Endodermal cell (in vitro differentiated cells): ENCODE results near the gene PTPRE. TPM values are rescaled to one million over a fixed set of nuclear protein-coding genes. Genes with fewer than 3 reads are reported as not detected.

Experiments used
- DNase-seq: peaks from one replicate; pipeline ENCODE4 v3.0.0-alpha.2; 2017
- H3K27ac ChIP-seq: 2 replicates; pipeline ENCODE4 v1.5.1; 2013; ENCODE audit warnings: mild to moderate bottlenecking, low read depth, low read length, moderate library complexity
- H3K27me3 ChIP-seq: 2 replicates; pipeline ENCODE4 v1.6.1; 2013; ENCODE audit warnings: mild to moderate bottlenecking, low read length, moderate library complexity; ENCODE audit not compliant: insufficient read depth, control insufficient read depth, poor library complexity, severe bottlenecking
- H3K36me3 ChIP-seq: 2 replicates; pipeline ENCODE4 v1.7.0; 2013; ENCODE audit warnings: mild to moderate bottlenecking, low read length, moderate library complexity; ENCODE audit not compliant: control insufficient read depth, insufficient read depth
- H3K4me1 ChIP-seq: one replicate; pipeline ENCODE4 v1.7.0; 2013; ENCODE audit warnings: low read length; ENCODE audit not compliant: control insufficient read depth, insufficient read depth
- H3K4me3 ChIP-seq: 2 replicates; pipeline ENCODE4 v1.5.1; 2013; ENCODE audit warnings: mild to moderate bottlenecking, low read length, moderate library complexity
- H3K9ac ChIP-seq: 2 replicates; pipeline ENCODE4 v1.6.1; 2013; ENCODE audit warnings: mild to moderate bottlenecking, low read length, moderate library complexity; ENCODE audit not compliant: poor library complexity, severe bottlenecking; ENCODE audit errors: extremely low read depth
- H3K9me3 ChIP-seq: 2 replicates; pipeline ENCODE4 v1.6.1; 2013; ENCODE audit warnings: mild to moderate bottlenecking, low read length, moderate library complexity; ENCODE audit not compliant: control insufficient read depth
- H3K27ac Mint-ChIP-seq: 2 replicates; pipeline ENCODE4 v1.8.0; 2020; ENCODE audit warnings: mixed read lengths
- H3K27me3 Mint-ChIP-seq: 2 replicates; pipeline ENCODE4 v1.8.0; 2021; ENCODE audit warnings: mild to moderate bottlenecking, mixed read lengths; ENCODE audit not compliant: insufficient read depth
- H3K36me3 Mint-ChIP-seq: 2 replicates; pipeline ENCODE4 v1.8.0; 2020; ENCODE audit warnings: low read depth, mixed read lengths
- H3K4me1 Mint-ChIP-seq: 2 replicates; pipeline ENCODE4 v1.8.0; 2020; ENCODE audit warnings: mixed read lengths
- H3K4me3 Mint-ChIP-seq: 2 replicates; pipeline ENCODE4 v1.8.0; 2020; ENCODE audit warnings: mild to moderate bottlenecking, moderate library complexity, mixed read lengths
- H3K9me3 Mint-ChIP-seq: 2 replicates; pipeline ENCODE4 v1.8.0; 2020; ENCODE audit warnings: mild to moderate bottlenecking, mixed read lengths
- CTCF ChIP-seq: fragments of 200-600 bp; sonication (generic); conservative IDR thresholded peaks from 2 replicates; pipeline ENCODE4 v1.5.0; 2021; ENCODE audit warnings: antibody characterized with exemption, mild to moderate bottlenecking
- WGBS, 2 experiments: methylation state at CpG; one replicate each; pipeline versions ENCODE4 v1.1.5 to v1.1.7; 2013; ENCODE audit warnings: missing lambda C conversion rate in 2 of 2, mixed read lengths in 1 of 2; ENCODE audit not compliant: insufficient coverage in 1 of 2, insufficient read length in 1 of 2; 5-methylcytosine and 5-hydroxymethylcytosine counted together
- total RNA-seq, 2 donors: library from RNA; stranded (reverse); fragmentation: NEBNext Ultra II Directional in 1 of 2; extraction: Animal tissue kit (Norgen Biotek cat#: 25700) in 1 of 2; gene quantifications; 2 replicates in 1 of 2; 3 replicates in 1 of 2; pipeline ENCODE4 v1.2.1, GENCODE V29; 2021

Gene PTPRE
- total RNA-seq, 2 donors from 2014 or later: 0.75 to 3.0 TPM

GRCh38 chr10:127976286-127976685 lies 69.4 kb downstream of the PTPRE start:
- no peak overlapping the region for H3K4me3 ChIP-seq
- DNase-seq: no peak
- Mint-ChIP-seq H3K27me3 (no peaks in the 10 kb centered on the region), H3K27ac (no peak overlapping the region), H3K9me3 (peaks cover 8% of the 10 kb centered on the region), H3K4me3 (no peak overlapping the region), H3K36me3 (no peaks in the 10 kb centered on the region), H3K4me1 (peaks cover 12% of the 10 kb centered on the region)
- no peak for TF ChIP-seq CTCF
- H3K27ac ChIP-seq: no peak overlapping the region
- H3K4me1 ChIP-seq: peaks cover 2% of the 10 kb centered on the region
- H3K36me3 ChIP-seq: no peaks in the 10 kb centered on the region
- H3K9me3 ChIP-seq: no peaks in the 10 kb centered on the region
- H3K27me3 ChIP-seq: no peaks in the 10 kb centered on the region
- WGBS, 2 experiments: 53 to 66% methylated on average over 6 to 7 of the region's 7 CpGs
- no peak overlapping the region for H3K9ac ChIP-seq

GRCh38 chr10:127976701-127977356 lies 69.9 kb downstream of the PTPRE start:
- Mint-ChIP-seq H3K27me3 (no peaks in the 10 kb centered on the region), H3K4me1 (peaks cover 12% of the 10 kb centered on the region), H3K36me3 (no peaks in the 10 kb centered on the region), H3K4me3 (no peak overlapping the region), H3K27ac (no peak overlapping the region), H3K9me3 (peaks cover 10% of the 10 kb centered on the region)
- DNase-seq: no peak
- Histone ChIP-seq H3K9ac (no peak overlapping the region), H3K27me3 (no peaks in the 10 kb centered on the region), H3K9me3 (no peaks in the 10 kb centered on the region), H3K4me1 (peaks cover 2% of the 10 kb centered on the region), H3K4me3 (no peak overlapping the region), H3K36me3 (no peaks in the 10 kb centered on the region), H3K27ac (no peak overlapping the region)
- WGBS, 2 experiments: 90% methylated on average over 4 to 8 of the region's 8 CpGs
- no peak for TF ChIP-seq CTCF

GRCh38 chr10:127977357-127978009 lies 70.6 kb downstream of the PTPRE start:
- no peak overlapping the region for H3K4me3 Mint-ChIP-seq
- DNase-seq: no peak
- WGBS, 2 experiments: 88% methylated on average over 11 to 12 of the region's 12 CpGs
- H3K4me1 Mint-ChIP-seq: peaks cover 12% of the 10 kb centered on the region
- H3K4me3 ChIP-seq: no peak overlapping the region
- H3K27ac ChIP-seq: no peak overlapping the region
- H3K9me3 Mint-ChIP-seq: peaks cover 10% of the 10 kb centered on the region
- no peaks in the 10 kb centered on the region for H3K9me3 ChIP-seq
- H3K27me3 ChIP-seq: no peaks in the 10 kb centered on the region
- H3K27ac Mint-ChIP-seq: no peak overlapping the region
- no peak overlapping the region for H3K9ac ChIP-seq
- TF ChIP-seq CTCF: no peak
- no peaks in the 10 kb centered on the region for H3K36me3 Mint-ChIP-seq
- peaks cover 2% of the 10 kb centered on the region for H3K4me1 ChIP-seq
- no peaks in the 10 kb centered on the region for H3K36me3 ChIP-seq
- H3K27me3 Mint-ChIP-seq: no peaks in the 10 kb centered on the region
